Liver (tissue), 9 donors: ENCODE measurements around the gene SELENOO. TPM values are rescaled to one million over a fixed set of nuclear protein-coding genes. Genes with fewer than 3 reads are reported as not detected.

ENCODE experiments used
- DNase-seq: peaks from one replicate; pipeline ENCODE4 v3.0.0-alpha.2; 2017; ENCODE audit warnings: low spot score
- H3K27ac ChIP-seq, 2 donors: one replicate each; pipeline ENCODE4 v1.7.0; 2013; ENCODE audit warnings: inconsistent platforms in 2 of 2, low read length in 2 of 2, control low read depth in 1 of 2, low read depth in 1 of 2, mild to moderate bottlenecking in 1 of 2
- H3K27me3 ChIP-seq, 4 donors: one replicate each; pipeline versions ENCODE4 v1.6.1 to v1.7.0; 2013; ENCODE audit warnings: low read length in 3 of 4, inconsistent platforms in 1 of 4, mild to moderate bottlenecking in 1 of 4, moderate library complexity in 1 of 4; ENCODE audit not compliant: control insufficient read depth in 4 of 4, insufficient read depth in 4 of 4
- H3K36me3 ChIP-seq, 4 donors: one replicate each; pipeline versions ENCODE4 v1.6.1 to v1.7.0; 2013; ENCODE audit warnings: low read length in 3 of 4, mild to moderate bottlenecking in 3 of 4, low read depth in 1 of 4, moderate library complexity in 1 of 4; ENCODE audit not compliant: control insufficient read depth in 4 of 4, insufficient read depth in 3 of 4
- H3K4me1 ChIP-seq, 4 donors: one replicate each; pipeline versions ENCODE4 v1.6.1 to v1.7.0; 2013; ENCODE audit warnings: low read length in 3 of 4, mild to moderate bottlenecking in 3 of 4, moderate library complexity in 1 of 4; ENCODE audit not compliant: control insufficient read depth in 4 of 4, insufficient read depth in 4 of 4
- H3K4me3 ChIP-seq, 3 donors: one replicate each; pipeline versions ENCODE4 v1.6.1 to v1.7.0; 2013; ENCODE audit warnings: low read length in 3 of 3, control low read depth in 1 of 3, low read depth in 1 of 3, mild to moderate bottlenecking in 1 of 3
- H3K9ac ChIP-seq, 2 donors: one replicate each; pipeline ENCODE4 v1.7.0; 2013; ENCODE audit warnings: low read length in 2 of 2, mild to moderate bottlenecking in 2 of 2, moderate library complexity in 2 of 2, control low read depth in 1 of 2, low read depth in 1 of 2
- H3K9me3 ChIP-seq, 4 donors: one replicate each; pipeline versions ENCODE4 v1.6.1 to v1.7.0; 2013; ENCODE audit warnings: low read length in 3 of 4; ENCODE audit not compliant: control insufficient read depth in 4 of 4
- ATF3 ChIP-seq: IDR thresholded peaks from 2 replicates; pipeline ENCODE4 v1.6.1; 2016; ENCODE audit warnings: antibody characterized with exemption
- CTCF ChIP-seq: fragments of 150-350 bp; IDR thresholded peaks from 2 replicates; pipeline ENCODE4 v1.5.1; 2017; ENCODE audit warnings: improper control_type of control experiment, low read depth, low read length; ENCODE audit not compliant: missing input control
- EGR1 ChIP-seq, 2 donors: IDR thresholded peaks; 2 replicates each; pipeline ENCODE4 v1.6.1; 2016 to 2018; ENCODE audit warnings: antibody characterized with exemption in 2 of 2, low read depth in 2 of 2
- GABPA ChIP-seq, 2 donors: IDR thresholded peaks in 1 of 2; conservative IDR thresholded peaks in 1 of 2; 2 replicates each; pipeline ENCODE4 v1.6.1; 2016; ENCODE audit warnings: antibody characterized with exemption in 2 of 2, mild to moderate bottlenecking in 1 of 2, moderate library complexity in 1 of 2
- HNF4A ChIP-seq, 2 donors: conservative IDR thresholded peaks; 2 replicates each; pipeline ENCODE4 v1.6.1; 2016; ENCODE audit warnings: antibody characterized with exemption in 2 of 2, mild to moderate bottlenecking in 2 of 2
- JUND ChIP-seq, 2 donors: IDR thresholded peaks; 2 replicates each; pipeline ENCODE4 v1.6.1; 2016; ENCODE audit warnings: antibody characterized with exemption in 2 of 2
- MAX ChIP-seq: IDR thresholded peaks from 2 replicates; pipeline ENCODE4 v1.6.1; 2016; ENCODE audit warnings: antibody characterized with exemption
- NR2F2 ChIP-seq: IDR thresholded peaks from 2 replicates; pipeline ENCODE4 v1.6.1; 2016; ENCODE audit warnings: antibody characterized with exemption
- RAD21 ChIP-seq, 2 donors: IDR thresholded peaks; 2 replicates each; pipeline ENCODE4 v1.6.1; 2016; ENCODE audit warnings: antibody characterized with exemption in 2 of 2, mild to moderate bottlenecking in 2 of 2
- REST ChIP-seq: IDR thresholded peaks from 2 replicates; pipeline ENCODE4 v1.6.1; 2016; ENCODE audit warnings: antibody characterized with exemption, mild to moderate bottlenecking
- RXRA ChIP-seq, 2 donors: IDR thresholded peaks; 2 replicates each; pipeline ENCODE4 v1.6.1; 2017 to 2018; ENCODE audit warnings: antibody characterized with exemption in 2 of 2, mild to moderate bottlenecking in 1 of 2
- SP1 ChIP-seq: IDR thresholded peaks from 2 replicates; pipeline ENCODE4 v1.6.1; 2018; ENCODE audit warnings: antibody characterized with exemption, mild to moderate bottlenecking
- TAF1 ChIP-seq: conservative IDR thresholded peaks from 2 replicates; pipeline ENCODE4 v1.6.1; 2016; ENCODE audit warnings: antibody characterized with exemption, mild to moderate bottlenecking
- YY1 ChIP-seq: IDR thresholded peaks from 2 replicates; pipeline ENCODE4 v1.6.1; 2016; ENCODE audit warnings: antibody characterized with exemption, mild to moderate bottlenecking
- ZBTB33 ChIP-seq: IDR thresholded peaks from 2 replicates; pipeline ENCODE4 v1.6.1; 2016; ENCODE audit warnings: antibody characterized with exemption
- WGBS: extraction: QIAGEN DNeasy Blood & Tissue Kit; methylation state at CpG from one replicate; pipeline ENCODE4 v1.1.7; 2013; 5-methylcytosine and 5-hydroxymethylcytosine counted together
- polyA plus RNA-seq, 2 donors: library from polyadenylated mRNA; stranded (reverse) in 1 of 2; unstranded in 1 of 2; fragments of 200-250 nt in 1 of 2; fragments of >200 nt in 1 of 2; fragmentation: Nextera tagmentation in 1 of 2; extraction: Ambion mirVana in 1 of 2; gene quantifications; one replicate each; pipeline versions ENCODE4 v1.2.1 to v1.2.3, GENCODE V29; 2013 to 2015
- total RNA-seq, 2 donors: library from RNA; depleted of rRNA; stranded (reverse); fragments of >200 nt; gene quantifications; one replicate each; pipeline ENCODE4 v1.2.3, GENCODE V29; 2014
- donor health status: healthy.
- donor health status: healthy.
- donor health status: healthy.
- donor health status: healthy.
- donor health status: healthy.

The SELENOO gene
- total and polyA plus RNA-seq, 4 donors = 16.4 to 59.2 (median 42.2) TPM

- H3K4me1 ChIP-seq = peaks cover 0 to 4% (median 0%) of the 10 kb centered on the region in 4 donors
- WGBS = 82% methylated on average over 98 of the region's 98 CpGs
- TF ChIP-seq YY1 = no peak
- no peak for TF ChIP-seq MAX
- TF ChIP-seq HNF4A (conservative IDR thresholded peaks at IDR 0.05) = no peak
- TF ChIP-seq RXRA (IDR thresholded peaks at IDR 0.05) = no peak
- TF ChIP-seq ZBTB33 = no peak
- TF ChIP-seq RAD21 (IDR thresholded peaks at IDR 0.05) = no peak
- TF ChIP-seq ATF3 = no peak
- no peak for TF ChIP-seq GABPA (IDR thresholded peaks at IDR 0.05 in 1 of 2, conservative IDR thresholded peaks at IDR 0.05 in 1 of 2)
- no peak for TF ChIP-seq JUND (IDR thresholded peaks at IDR 0.05)
- TF ChIP-seq CTCF = no peak
- TF ChIP-seq SP1 = no peak
- no peak for DNase-seq
- no peak overlapping the region for H3K4me3 ChIP-seq
- peaks cover 0 to 7% (median 0%) of the 10 kb centered on the region in 4 donors for H3K36me3 ChIP-seq
- no peaks in the 10 kb centered on the region for H3K27me3 ChIP-seq
- H3K9me3 ChIP-seq = no peaks in the 10 kb centered on the region
- H3K9ac ChIP-seq = no peak overlapping the region
- H3K27ac ChIP-seq = no peak overlapping the region
Measured at GRCh38 chr22:50177537-50178470, 23.0 kb upstream of the SELENOO start.

GRCh38 chr22:50178471-50178864, 22.3 kb upstream of the SELENOO start:
- no peak overlapping the region for H3K9ac ChIP-seq
- H3K36me3 ChIP-seq = peaks cover 0 to 7% (median 0%) of the 10 kb centered on the region in 4 donors
- no peak overlapping the region for H3K27ac ChIP-seq
- H3K4me3 ChIP-seq = no peak overlapping the region
- H3K27me3 ChIP-seq = no peaks in the 10 kb centered on the region
- no peak for DNase-seq
- TF ChIP-seq EGR1 (IDR thresholded peaks at IDR 0.05; ENCODE audit: low read depth in 2 of 2) (no peak), NR2F2 (no peak), REST (no peak), TAF1 (no peak)
- WGBS = 78% methylated on average over 22 of the region's 22 CpGs
- H3K4me1 ChIP-seq = peaks cover 0 to 10% (median under 1%) of the 10 kb centered on the region in 4 donors
- no peaks in the 10 kb centered on the region for H3K9me3 ChIP-seq
